ENCODE results near the gene OIP5. TPM values are rescaled to one million over a fixed set of nuclear protein-coding genes. Genes with fewer than 3 reads are reported as not detected.

OIP5 gene
- total and polyA plus RNA-seq, 2 donors (not counting 1 experiment from before 2014, with no cell fraction given), result 0.84 to 1.3 TPM

GRCh38 chr15:41377978-41378377 is 45.6 kb upstream of the OIP5 start:
- Histone ChIP-seq H4K20me1 (ENCODE audit: control insufficient read depth, insufficient read depth, low read length, poor library complexity, severe bottlenecking) (no peaks in the 10 kb centered on the region), H3K9me3 (ENCODE audit: control extremely low read depth in 1 of 3, control insufficient read depth in 2 of 3, insufficient read depth in 1 of 3, low read length in 2 of 3) (no peaks in the 10 kb centered on the region), H3K9ac (ENCODE audit: low read length) (no peak overlapping the region), H2AFZ (ENCODE audit: insufficient read depth, low read depth, low read length, poor library complexity, severe bottlenecking) (no peak overlapping the region), H3K4me3 (ENCODE audit: control extremely low read depth in 1 of 5, extremely low read depth in 1 of 5, insufficient read depth in 1 of 5, low read depth in 2 of 5, low read length in 4 of 5) (no peak overlapping the region), H3K27me3 (replicated peaks in 1 of 4; ENCODE audit: control extremely low read depth in 1 of 4, control insufficient read depth in 3 of 4, insufficient read depth in 4 of 4, low read length in 3 of 4) (no peaks in the 10 kb centered on the region), H3K27ac (ENCODE audit: low read length in 2 of 2) (no peak overlapping the region), H3K4me1 (ENCODE audit: control insufficient read depth in 2 of 2, insufficient read depth in 2 of 2, low read length in 2 of 2) (no peaks in the 10 kb centered on the region), H3K4me2 (replicated peaks; ENCODE audit: low read depth, low read length, poor library complexity, severe bottlenecking) (no peak overlapping the region), H3K36me3 (replicated peaks in 1 of 2; ENCODE audit: control extremely low read depth in 1 of 2, control insufficient read depth in 1 of 2, extremely low read depth in 1 of 2, insufficient read depth in 2 of 2, low read length in 1 of 2) (peaks cover 1 to 2% of the 10 kb centered on the region in 2 experiments), H3K79me2 (ENCODE audit: control insufficient read depth, insufficient read depth, low read length) (no peaks in the 10 kb centered on the region)
- CTCF ChIA-PET, result interaction anchor here (0.6 kb wide), 1 partner anchor 520 kb away, joined by 4 read pairs; no protein-coding TSS in a partner anchor
- POLR2A ChIA-PET, result no interaction called here
- H3K9me3 Mint-ChIP-seq (ENCODE audit: insufficient read depth), result no peaks in the 10 kb centered on the region
- no peak overlapping the region for H3K4me3 Mint-ChIP-seq
- ATAC-seq (ENCODE audit: low read depth) (no peak), DNase-seq (no peak)
- TF ChIP-seq CTCF (IDR thresholded peaks at IDR 0.05) (no peak), EZH2 (IDR thresholded peaks at IDR 0.05; ENCODE audit: borderline replicate concordance, insufficient read depth, low read depth, low read length, poor library complexity, severe bottlenecking) (no peak)
- no peaks in the 10 kb centered on the region for H3K27me3 Mint-ChIP-seq
- no peak overlapping the region for H3K27ac Mint-ChIP-seq
- 100% methylated on average over 4 of the region's 4 CpGs for WGBS (ENCODE audit: insufficient coverage)
- no peaks in the 10 kb centered on the region for H3K4me1 Mint-ChIP-seq
- intact Hi-C loops (cut with micrococcal nuclease), result no loop called here

- H2AFZ ChIP-seq (ENCODE audit: insufficient read depth, low read depth, low read length, poor library complexity, severe bottlenecking), result no peak overlapping the region
- WGBS (ENCODE audit: insufficient coverage), result 96% methylated on average over 3 of the region's 3 CpGs
- H4K20me1 ChIP-seq (ENCODE audit: control insufficient read depth, insufficient read depth, low read length, poor library complexity, severe bottlenecking), result no peaks in the 10 kb centered on the region
- no peaks in the 10 kb centered on the region for H3K9me3 ChIP-seq (ENCODE audit: control extremely low read depth in 1 of 3, control insufficient read depth in 2 of 3, insufficient read depth in 1 of 3, low read length in 2 of 3)
- no peak for ATAC-seq (ENCODE audit: low read depth)
- intact Hi-C loops (cut with micrococcal nuclease), result no loop called here
- no peak overlapping the region for H3K27ac ChIP-seq (ENCODE audit: low read length in 2 of 2)
- no peak overlapping the region for H3K4me2 ChIP-seq (replicated peaks; ENCODE audit: low read depth, low read length, poor library complexity, severe bottlenecking)
- CTCF ChIA-PET, result interaction anchor here (0.6 kb wide), 1 partner anchor 77 kb away, joined by 3 read pairs; no protein-coding TSS in a partner anchor
- Mint-ChIP-seq H3K4me3 (no peak overlapping the region), H3K27ac (no peak overlapping the region), H3K9me3 (ENCODE audit: insufficient read depth) (no peaks in the 10 kb centered on the region), H3K27me3 (no peaks in the 10 kb centered on the region), H3K4me1 (no peaks in the 10 kb centered on the region)
- POLR2A ChIA-PET, result no interaction called here
- DNase-seq, result no peak
- H3K36me3 ChIP-seq (replicated peaks in 1 of 2; ENCODE audit: control extremely low read depth in 1 of 2, control insufficient read depth in 1 of 2, extremely low read depth in 1 of 2, insufficient read depth in 2 of 2, low read length in 1 of 2), result peaks cover 5 to 7% of the 10 kb centered on the region in 2 experiments
- no peak for TF ChIP-seq EZH2 (IDR thresholded peaks at IDR 0.05; ENCODE audit: borderline replicate concordance, insufficient read depth, low read depth, low read length, poor library complexity, severe bottlenecking)
- TF ChIP-seq CTCF (IDR thresholded peaks at IDR 0.05), result no peak
- no peak overlapping the region for H3K4me3 ChIP-seq (ENCODE audit: control extremely low read depth in 1 of 5, extremely low read depth in 1 of 5, insufficient read depth in 1 of 5, low read depth in 2 of 5, low read length in 4 of 5)
- no peaks in the 10 kb centered on the region for H3K79me2 ChIP-seq (ENCODE audit: control insufficient read depth, insufficient read depth, low read length)
- H3K27me3 ChIP-seq (replicated peaks in 1 of 4; ENCODE audit: control extremely low read depth in 1 of 4, control insufficient read depth in 3 of 4, insufficient read depth in 4 of 4, low read length in 3 of 4), result no peaks in the 10 kb centered on the region
- no peak overlapping the region for H3K9ac ChIP-seq (ENCODE audit: low read length)
- no peaks in the 10 kb centered on the region for H3K4me1 ChIP-seq (ENCODE audit: control insufficient read depth in 2 of 2, insufficient read depth in 2 of 2, low read length in 2 of 2)
Measured at GRCh38 chr15:41367418-41367817, 35.0 kb upstream of the OIP5 start.

All from B cell (primary cell).